ENCODE data around the gene SCAMP4.

SCAMP4 gene

DNA sequence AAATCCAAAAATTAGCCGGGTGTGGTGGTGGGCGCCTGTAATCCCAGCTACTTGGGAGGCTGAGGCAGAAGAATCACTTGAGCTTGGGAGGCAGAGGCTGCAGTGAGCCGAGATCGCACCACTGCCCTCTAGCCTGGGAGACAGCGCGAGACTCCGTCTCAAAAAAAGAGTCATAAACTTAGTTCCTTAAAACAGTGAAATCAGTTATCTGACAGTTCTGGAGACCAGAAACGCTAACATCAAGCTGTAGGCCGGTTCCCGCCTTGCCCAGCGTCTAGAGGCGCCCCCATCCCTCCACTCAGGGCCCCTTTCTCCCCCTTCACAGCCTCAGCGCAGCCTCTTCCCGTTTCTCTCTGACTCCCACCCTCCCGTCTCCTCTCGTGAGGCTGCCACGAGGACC is 11.9 kb downstream of the SCAMP4 start:
- DNase-seq, result no peak

DNA sequence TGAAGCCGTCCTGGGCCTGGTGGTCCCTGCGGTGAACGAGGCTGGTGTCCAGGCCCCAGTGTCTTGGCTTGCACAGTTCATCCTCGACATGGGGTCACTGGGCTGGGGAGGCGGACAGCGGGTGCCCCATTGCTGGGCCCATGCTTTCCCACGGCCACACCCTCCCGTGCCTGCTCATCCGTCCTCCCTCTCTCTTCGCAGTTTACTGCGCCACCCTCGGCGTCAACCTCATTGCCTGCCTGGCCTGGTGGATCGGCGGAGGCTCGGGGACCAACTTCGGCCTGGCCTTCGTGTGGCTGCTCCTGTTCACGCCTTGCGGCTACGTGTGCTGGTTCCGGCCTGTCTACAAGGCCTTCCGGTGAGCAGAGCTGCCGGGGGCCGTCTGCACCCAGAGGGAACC is 12.7 kb downstream of the SCAMP4 start:
- no peak for DNase-seq

DNA sequence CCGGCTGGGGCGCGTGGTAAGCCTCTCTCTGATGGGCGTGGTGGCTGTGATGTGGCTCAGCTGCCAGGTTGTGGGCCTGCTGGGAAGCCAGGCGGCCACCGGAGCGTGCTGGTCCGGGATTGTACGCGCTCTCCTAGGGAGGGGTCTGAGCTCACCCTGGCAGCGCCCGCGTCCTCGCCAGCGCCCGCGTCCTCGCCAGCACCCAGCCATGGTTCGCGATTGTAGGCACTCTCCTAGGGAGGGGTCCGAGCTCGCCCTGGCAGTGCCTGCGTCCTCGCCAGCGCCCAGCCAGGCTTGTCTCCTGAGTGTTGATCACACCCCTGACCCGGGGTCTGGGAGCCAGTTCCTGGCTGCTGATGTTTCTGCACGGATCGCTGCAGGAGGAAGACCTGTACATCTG is 13.8 kb downstream of the SCAMP4 start:
- no peak for DNase-seq

DNA sequence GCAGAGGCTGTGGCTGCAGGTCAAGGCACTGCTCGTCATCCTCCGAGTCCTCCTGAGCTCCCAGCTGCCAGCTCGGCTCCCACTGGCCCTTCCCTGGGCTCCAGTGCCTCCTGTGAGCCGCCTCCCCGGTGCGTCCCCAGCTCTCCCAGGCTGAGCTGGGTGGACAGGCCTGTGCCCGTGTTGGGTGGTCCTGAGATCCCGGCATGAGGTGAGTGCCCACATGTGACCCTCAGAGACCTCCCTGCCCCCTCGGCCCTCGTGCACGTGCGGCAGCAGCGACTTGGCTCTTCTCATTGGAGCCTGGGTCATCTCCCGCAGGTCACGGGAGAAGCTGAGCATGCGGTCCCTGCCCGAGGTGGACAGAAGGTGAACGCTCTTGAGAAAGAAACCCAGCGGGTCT is 15.4 kb downstream of the SCAMP4 start:
- DNase-seq, result no peak

DNA sequence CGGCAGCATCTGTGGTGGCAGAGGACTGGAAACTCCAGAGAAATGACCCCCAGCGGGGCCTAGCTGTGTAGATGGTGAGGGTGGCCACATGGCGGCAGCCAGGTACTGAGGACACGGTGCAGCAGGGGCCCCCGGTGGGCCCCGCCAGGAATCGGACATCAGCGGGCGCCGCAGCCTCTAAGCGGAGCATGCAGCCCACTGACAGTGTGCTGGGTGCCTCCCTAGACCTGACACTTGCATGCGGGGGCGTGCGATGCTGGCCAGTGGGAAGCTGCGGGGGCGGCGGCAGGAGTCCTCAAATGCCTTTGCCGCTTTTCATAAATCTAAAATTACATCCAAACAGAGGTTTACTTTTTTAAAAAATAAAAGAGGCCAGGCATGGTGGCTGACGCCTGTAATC is 16.1 kb downstream of the SCAMP4 start:
- DNase-seq, result no peak

DNA sequence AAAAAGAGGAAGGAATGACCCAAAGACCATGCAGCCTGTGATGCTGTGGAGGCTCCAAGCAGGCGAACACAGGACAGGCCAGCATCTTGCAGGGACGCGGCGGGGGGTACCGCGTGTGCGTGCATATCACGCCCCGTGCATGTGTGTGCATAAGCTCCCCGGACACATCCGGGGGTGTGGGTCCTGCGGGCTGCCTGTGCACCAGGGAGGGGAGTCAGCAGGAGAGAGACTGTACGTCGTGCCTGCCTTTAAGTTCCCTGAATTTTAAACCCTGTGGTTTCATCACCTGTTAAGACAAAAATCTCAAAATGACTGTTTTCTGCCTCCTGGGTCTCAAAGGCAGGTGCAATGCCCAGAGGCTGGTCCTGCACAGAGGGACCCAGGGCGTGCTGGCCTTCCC is 16.6 kb downstream of the SCAMP4 start:
- DNase-seq, result no peak

DNA sequence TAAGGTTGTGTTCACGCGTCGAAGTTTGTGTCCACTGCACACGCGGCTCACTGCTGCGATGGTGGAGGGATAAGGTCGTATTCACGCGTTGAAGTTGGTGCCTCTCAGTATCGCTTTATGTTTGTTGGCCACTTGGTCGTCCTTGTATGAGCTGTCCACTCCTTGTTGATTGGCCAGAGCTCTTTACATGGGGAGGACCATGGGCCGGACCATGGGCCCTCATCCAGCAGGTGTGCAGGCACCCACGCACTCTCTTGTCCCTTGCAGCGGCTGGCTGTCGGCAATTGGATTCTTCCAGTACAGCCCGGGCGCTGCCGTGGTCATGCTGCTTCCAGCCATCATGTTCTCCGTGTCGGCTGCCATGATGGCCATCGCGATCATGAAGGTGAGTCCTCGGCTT is 17.6 kb downstream of the SCAMP4 start:
- DNase-seq, result no peak

DNA sequence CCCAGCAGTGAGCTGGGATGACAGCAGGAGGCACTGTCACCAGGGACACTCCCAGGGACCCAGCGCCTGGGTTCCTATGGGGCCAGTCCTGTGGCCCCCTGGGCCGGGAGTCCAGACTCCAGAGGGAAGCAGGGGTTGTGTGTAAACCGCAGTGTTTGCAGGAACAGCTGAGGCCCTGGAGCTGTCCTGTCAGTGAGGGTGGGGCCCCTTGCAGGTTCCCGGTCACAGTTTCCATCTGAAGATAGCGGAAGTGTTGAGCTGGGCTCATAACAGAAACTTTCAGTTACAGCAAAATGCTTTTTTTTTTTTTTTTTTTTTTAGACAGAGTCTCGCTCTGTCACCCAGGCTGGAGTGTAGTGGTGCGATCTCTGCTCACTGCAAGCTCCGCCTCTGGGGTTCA is 18.1 kb downstream of the SCAMP4 start:
- DNase-seq, result no peak

DNA sequence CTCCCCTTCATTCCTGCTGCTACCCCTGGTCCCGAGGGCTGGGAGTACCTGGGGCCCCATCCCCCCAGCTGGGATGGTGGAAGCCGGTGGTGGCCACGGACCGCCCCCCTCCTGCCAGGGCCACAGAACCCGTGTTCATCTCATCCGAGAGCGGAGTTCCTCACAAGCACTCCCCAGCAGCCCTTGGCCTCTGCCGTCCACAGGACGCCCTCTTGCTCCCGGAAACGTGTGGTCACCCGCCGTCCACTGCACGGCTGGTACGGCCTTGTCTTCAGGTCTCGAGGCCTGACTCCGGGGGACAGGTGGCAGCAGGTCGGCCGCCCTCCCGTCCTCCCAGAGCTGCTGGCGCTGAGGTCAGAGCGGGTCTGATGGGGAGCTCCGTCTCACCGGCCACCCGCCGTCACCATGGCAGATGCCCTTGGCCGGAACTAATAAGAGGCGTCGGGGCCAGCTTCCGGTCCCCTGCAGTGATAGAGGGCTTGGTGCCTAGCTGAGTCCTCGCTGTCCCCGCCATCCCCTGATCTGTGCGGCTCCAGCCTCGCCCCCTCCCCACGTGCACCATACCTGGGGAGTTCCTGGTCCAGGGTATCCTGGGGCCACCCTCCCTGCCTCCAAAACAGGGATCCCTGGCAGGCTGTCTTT is 19.2 kb downstream of the SCAMP4 start:
- no peak for DNase-seq

DNA sequence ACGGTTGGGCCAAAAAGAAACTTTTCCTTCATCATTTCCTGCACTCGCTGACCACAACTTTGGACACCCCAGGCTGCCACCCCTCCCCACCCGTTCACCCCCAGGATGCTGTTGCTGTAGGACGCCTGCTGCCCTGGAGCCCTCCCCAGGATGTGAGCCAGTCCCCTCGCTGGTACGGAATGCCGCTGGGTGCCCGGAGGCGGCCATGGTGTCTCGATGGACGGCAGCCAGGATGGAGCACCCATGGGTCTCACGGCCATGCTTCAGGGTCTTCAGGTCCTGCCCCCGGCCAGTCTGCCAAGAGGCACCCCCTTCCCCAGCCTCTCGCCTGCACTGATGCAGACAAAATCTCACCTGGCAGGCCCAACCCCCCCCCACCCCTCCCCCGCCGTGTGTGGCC is 20.3 kb downstream of the SCAMP4 start:
- no peak for DNase-seq

DNA sequence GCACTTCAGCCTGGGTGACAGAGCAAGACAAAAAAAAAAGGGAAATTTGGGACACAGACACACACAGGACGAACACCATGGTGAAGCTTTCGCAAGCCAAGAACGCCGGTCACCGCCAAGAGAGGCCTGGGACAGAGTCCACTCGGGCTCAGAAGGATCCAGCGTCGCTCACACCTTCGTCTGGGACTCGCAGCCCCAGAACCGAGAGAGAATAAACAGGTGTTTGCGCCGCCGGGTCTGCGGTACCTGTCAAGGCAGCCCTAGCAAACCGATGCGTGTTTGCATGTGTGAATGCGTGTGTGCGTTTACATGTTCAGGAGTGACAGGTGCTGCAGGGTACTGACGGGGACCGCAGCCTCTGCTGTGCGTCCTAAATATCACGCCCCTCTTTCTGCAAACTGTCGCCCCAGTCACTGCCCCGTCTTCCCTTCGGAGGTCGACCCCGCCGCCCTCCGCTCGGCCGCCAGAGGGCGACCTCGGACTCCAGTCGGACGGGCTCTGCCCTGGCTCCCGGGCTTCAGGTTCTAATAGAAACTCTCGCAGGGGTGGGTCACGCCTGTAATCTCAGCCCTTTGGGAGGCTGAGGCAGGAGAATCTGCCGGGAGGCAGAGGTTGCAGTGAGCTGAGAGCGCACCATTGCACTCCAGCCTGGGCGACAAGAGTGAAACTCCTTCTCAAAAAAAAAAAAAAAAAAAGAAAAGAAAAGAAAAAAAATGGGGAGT is 24.0 kb downstream of the SCAMP4 start:
- peak; percentile 62 for DNase-seq

DNA sequence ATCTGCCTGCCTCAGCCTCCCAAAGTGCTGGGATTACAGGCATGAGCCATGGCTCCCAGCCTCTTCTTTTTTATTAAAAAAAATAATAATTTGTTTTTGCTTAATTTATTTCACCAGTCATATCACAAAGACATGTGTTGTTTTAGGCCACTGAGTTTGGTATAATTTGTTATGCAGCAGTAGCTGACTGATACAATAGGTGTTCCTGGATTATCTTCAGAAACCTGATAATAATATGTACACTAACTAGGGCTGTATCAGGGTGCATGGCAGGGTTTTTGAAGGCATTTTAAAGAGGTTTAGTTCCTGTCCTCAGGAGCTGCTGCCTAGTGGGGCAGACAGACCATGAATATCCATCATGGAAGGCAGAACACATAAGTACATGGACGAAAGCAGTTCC is 26.2 kb downstream of the SCAMP4 start:
- DNase-seq, result no peak

DNA sequence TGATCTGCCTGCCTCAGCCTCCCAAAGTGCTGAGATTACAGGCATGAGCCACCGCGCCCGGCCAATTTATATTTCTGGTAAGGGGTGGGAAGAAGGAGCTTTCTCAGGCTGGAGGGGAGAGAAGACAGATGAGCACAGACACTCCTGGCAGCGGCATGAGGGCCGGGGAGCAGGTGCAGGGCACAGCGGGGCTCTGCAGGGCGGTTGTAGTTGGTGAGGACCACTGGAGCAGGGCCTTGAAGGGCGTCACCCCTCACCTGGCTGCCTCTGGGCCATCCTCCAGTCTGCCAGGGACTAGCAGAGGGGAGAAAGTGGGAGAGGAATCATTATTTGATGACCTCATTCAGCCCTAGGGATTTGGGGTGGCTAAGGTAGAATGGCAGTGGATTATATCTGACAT is 27.2 kb downstream of the SCAMP4 start:
- DNase-seq, result no peak

DNA sequence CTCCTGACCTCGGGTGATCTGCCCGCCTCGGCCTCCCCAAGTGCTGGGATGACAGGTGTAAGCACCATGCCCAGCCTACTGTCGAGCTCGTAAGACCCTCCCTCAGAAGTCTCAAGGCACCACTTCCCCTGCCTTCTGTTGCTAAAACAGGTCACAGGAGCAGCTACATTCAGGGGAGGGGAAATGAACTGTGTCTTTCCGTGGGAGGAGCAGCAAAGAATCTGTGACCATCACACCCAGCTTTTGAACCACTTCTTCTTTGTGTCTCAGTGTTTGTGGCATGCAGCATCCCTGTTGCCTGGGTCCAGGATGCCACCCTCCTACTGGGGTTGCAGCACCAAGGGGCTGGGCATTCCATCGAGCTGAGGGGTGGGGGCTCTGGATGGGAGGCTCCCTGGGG is 28.0 kb downstream of the SCAMP4 start:
- no peak for DNase-seq

DNA sequence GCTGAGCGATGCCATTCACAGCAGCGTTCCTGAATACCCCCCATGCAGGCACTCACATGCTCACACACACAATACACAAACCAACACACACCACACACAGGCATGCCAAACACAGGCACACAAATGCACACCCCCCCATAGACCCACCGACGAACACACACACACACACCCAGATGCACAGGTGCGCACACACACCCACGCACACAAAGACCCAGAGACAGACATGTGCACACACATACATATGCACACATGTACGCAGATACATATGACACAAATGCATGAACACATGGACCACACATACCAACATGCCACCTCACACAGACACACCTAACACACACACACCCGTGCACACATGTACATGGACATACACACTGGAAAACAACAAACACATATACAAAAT is 28.7 kb downstream of the SCAMP4 start:
- DNase-seq, result no peak

DNA sequence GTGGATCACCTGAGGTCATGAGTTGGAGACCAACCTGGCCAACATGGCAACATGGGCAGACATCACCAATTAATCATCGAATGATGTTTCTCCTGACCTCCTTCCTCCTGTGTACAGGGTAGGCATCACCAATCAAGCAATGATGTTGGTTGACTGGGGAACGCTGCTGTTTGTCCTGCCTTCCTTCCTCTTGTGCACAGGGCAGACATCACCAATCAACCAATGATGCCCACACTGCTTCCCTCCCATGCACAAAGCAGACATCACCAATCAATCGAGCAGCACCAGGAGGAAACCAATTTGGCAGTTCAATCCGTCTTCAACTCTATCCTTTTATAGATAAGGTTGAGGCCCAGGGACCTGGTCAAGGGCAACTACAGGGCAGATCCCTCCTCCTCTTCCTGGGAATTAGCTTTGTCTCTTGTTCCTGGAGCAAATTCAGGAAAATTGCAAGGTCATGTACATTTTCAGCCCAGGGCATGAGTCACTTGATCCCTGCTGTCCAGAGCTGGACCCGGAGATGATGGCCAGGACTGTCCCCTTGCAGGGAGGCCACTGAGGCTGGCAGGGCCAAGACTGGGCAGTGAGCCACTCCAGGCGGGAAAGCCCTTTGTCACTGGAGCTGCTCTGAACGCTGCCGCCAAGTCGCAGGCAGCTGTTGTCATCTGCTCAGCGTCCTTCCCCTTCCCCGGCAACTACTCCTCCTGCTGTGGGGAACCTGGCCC is 30.4 kb downstream of the SCAMP4 start:
- DNase-seq, result peak; percentile 27

DNA sequence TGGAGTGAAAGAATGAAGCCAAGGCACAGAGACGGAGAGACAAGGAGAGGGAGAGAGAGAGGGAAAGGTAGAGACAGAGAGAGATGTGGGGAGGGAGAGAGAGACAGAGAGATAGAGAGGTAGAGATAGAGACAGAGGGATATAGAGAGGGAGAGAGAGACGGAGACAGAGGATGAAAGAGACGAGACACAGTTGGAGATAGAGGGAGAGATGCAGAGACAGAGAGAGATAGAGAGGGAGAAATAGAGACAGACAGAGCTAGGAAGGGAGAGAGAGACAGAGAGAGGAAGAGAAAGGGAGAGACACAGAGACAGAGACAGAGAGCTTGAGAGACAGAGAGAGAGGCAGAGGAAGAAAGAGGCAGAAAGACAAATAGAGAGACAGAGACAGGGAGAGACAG is 31.2 kb downstream of the SCAMP4 start:
- no peak for DNase-seq

DNA sequence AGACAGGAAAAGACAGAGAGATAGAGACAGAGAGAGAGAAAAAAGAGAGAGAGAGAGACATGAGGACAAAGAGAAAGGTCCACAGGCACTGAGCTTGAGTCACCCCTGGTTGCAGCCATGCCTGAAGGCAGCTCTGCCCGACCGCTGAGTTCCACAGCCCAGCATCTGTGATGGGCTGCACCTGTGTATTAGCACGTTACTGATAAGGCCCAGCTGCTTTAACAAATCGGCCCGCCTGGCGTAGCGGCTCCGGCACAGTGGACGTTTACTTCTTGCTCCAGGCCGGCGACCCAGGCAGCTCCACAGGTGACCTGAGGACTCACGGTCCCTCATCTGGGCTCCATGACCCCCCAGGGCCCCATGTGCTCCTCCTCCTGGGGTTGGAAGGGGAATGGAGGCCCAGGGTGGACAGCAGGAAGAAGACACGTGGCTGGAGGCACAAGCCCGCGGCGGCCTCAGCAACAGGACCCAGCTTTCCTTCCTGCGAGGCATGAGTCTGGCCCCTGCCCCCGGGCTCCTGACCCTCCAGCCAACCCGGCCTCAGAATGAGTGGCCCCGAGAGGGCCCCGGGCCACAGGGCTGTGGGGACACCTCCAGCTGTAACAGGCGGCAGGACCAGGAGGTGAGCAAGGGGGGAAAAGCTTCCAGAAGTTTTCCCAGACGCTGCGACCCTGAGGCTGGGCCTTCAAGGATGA is 31.9 kb downstream of the SCAMP4 start:
- DNase-seq, result no peak

DNA sequence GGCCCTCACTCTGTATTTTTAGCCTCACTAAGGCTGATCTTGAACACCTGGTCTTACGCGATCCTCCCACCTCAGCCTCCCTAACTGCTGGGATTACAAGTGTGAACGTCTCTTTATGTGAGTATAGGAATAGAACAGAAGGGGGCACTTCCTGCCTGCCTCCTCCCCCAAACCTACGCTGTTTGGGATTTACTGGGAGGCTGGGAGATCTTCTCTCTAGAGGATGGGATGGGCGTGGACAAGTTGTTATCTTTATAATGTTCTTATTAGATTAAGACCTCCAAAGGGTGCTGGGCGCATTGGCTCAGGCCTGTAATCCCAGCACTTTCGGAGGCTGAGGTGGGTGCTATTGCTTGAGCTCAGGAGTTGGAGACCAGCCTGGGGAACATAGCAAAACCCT is 32.9 kb downstream of the SCAMP4 start:
- DNase-seq, result no peak

DNA sequence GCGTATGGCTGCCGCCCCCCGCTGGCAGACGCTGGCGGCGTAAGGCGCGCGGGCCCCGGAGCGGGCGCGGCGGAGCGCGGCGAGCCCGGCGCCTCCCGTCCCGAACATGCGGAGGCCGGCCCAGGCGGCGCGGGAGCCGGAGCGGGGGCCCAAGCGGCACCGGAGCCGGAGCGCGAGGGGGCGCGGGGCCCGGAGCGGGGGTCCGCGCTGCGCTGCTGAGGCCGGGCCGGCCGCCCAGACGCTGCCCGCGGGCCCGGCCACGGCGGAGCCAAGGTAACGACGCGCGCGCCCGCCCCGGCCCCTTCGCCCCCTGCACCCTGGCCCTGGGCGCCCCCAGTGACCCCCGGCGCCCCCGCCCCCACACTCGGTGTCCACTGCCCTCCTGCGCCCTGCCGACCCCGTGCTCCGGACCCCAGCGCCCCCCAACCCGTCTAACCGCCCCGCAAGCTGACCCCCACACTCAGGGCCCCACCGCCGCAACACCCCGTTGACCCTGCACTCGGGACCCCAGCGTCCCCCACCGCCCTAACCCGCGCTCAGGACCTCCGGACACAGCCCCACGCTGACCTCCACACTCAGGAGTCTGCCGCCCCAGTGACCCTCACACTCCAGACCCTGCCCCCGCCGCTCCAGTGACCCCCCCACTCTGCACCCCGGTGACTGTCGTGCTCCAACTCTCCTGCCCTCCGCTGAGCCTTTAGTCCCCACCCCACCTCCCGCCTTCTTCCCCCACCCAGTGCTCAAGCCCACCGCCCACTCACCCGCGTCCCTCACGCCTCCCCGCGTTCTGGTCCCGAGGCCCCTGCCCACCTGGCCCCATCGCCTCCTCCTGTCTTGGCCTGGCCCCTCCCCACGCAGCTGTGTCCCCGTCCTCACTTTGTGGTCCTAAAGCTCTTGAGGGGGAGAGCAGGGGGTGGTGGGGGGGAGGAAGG is 36.2 kb downstream of the SCAMP4 start, which contains the start of gene CSNK1G2:
CSNK1G2 (plus strand) TSS at position 27 of the 932 bp plus-strand sequence. CDS start 28,601 bp downstream, outside the sequence.
- no peak for DNase-seq

DNA sequence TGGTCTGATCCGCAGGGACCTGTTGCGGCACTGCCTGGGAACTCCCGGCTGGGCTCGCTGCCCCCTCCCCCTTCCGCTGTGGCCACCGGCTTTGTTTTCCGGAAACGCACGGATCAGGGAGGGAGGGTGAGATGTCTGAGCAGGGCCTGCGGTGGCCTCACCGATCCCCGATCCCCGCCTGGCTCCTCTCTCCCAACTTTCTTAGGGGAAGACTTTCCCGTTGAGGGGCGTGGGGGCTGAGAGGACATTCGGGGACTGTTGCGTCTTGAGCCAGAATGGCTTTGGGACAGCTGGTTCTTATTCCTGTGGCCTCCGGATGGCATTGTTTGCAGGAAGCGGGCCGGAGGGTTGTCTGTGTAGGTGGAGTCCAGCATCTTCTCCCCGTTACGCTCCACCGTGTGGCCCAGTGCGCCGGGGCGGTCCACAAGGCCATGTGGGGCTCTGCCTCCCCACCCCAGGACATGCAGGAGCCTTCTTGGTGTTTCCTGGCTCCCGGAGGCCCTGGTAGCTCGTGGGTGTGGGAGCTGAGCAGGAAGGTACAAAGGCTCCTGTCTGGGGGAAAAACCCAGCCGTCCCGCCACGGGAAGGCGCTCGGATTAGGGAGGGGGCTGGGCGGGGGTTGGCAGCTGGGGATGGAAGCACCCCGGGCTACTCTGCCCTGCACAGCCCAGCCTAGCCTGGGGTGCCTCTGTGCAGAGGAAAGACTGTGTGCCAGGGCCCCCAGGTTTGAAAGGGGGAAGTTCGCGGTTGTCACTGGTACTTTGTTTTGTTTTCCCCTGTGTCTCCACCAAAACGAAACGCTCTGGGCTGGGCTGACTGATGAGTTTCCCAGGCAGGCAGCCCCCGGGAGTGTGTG is 37.1 kb downstream of the SCAMP4 start:
- DNase-seq, result peak; percentile 66
